Mucosa of gallbladder (tissue), 1 donor: ENCODE results near the gene NSUN2. TPM values are rescaled to one million over a fixed set of nuclear protein-coding genes. Genes with fewer than 3 reads are reported as not detected.

Experiments used
- DNase-seq: peaks from one replicate; pipeline ENCODE4 v3.0.0-alpha.2; 2020; ENCODE audit warnings: low spot score
- total RNA-seq: library from RNA; stranded (reverse); gene quantifications from one replicate; pipeline ENCODE4 v1.2.1, GENCODE V29; 2021
- donor health status: DM: no; HTN: no; CAD: no.

NSUN2 gene
- total RNA-seq, 1 donor from 2014 or later: 37.1 TPM

GRCh38 chr5:6604341-6604740 lies 28.5 kb downstream of the NSUN2 start:
- no peak for DNase-seq

DNA sequence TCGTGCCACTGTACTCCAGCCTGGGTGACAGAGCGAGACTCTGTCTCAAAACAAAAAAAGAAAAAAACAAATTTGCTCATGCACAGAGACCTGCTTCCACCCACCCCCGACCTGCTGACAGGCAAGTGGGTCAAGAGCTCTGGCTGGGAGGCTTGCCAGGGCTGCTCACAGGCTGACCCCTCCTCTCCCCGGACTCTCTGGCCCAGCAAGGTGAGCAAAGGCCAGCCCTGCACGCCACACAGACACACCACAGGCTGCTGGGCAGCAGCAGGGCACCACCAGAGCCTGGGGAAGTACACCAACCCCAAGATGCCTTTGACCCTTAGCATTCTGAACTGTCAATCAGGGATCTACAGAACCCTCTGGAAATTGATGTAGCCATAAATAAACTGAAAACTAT lies 29.2 kb downstream of the NSUN2 start:
- DNase-seq: no peak

DNA sequence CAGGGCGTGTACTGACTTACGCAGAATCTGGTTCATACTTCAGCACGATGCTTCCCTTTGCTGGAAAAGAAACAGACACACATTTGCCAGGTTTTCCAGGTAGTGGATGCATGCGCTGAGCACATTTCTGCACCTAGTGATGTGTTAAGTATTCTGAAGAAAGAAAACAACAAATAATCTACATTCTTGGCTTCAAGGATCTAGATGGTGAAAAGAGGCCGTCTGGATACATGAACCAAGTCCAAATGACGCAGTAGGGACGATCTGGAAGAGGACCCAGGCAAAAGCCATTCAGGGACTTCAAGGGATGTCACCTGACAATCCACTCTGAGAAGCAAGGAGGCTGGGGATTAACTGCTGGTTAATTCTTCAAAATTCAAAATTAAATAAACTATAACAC lies 30.4 kb downstream of the NSUN2 start:
- no peak for DNase-seq

DNA sequence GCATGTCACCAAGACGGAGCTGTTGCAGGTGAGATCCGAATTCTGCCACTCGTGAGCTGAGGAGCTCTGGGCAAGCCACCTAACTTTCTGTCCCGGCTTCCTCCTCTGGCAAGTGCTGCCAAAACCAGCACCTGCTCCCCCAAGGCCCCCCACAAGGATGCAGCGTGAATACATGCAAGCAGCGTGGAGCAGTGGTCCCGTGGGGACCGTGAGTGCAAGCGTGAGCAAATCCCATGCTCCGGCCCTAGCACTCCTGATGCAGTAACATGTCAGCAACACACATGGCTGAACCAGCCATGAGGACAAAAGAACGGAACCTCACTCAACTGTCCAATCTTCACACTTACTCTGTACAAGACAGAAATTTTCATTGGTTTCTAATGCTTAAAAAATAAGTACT lies 31.0 kb downstream of the NSUN2 start:
- DNase-seq: no peak

DNA sequence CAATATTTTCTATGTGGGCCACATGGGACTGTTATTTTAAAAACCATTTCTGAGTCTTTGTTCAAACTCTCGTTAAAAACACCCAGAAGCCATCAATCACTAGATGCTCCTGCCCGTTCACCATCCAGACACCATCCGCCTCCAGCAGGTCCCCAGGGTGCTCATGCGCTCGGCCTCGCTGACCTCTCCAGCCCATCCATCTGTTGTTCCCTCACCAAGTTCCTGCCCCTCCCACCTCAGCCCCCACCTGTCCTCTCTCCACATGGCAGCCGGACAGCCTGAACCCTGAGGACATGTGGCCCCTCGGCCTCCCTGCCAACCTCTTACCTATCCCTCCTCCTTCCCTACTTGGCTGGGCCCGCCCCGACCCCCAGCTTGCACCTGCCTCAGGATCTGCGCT lies 31.6 kb downstream of the NSUN2 start:
- no peak for DNase-seq

DNA sequence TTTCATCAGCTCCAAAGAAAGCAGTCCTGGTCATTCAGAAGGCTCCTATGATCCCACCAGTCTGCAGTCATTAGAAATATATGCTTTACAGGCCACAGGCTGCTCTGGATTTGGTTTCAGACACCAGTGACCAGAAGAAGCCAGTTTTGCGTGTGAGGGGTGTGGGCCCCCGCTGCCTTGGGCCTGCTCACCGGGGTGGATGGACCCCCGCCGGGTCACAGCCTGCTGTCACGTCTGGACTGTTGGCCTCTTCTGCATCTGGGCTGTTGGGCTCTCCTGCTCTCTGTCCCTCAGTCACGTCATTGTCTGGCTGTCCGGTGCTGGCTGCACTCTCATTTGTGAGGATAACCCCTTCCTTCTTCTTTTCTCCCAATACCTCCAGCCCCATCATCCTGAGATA lies 33.1 kb downstream of the NSUN2 start:
- DNase-seq: no peak

DNA sequence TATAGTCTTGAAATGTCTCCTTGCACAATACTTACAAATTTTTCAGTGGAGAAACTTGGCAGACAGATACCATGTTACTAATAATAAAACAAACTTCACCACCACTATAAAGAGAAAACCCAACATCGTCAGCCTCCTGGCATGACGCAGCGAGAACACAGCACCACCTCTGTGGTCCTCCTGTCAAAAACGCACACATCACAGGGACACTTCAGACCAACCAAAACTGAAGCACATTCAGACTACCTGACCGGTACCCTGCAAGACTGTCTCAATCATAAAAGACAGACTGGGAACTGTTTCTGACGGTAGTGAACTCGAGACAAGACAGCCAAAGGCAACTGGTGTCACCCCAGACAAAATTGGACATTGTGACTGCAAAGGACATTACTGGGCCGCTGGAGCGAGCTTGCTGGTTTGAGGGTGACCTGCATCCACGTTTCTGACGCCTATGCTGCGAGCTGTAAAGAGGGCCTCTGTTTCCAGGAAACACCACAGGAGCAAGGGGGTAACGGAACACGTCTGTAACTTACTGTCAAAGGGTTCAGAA lies 34.4 kb downstream of the NSUN2 start:
- no peak for DNase-seq

DNA sequence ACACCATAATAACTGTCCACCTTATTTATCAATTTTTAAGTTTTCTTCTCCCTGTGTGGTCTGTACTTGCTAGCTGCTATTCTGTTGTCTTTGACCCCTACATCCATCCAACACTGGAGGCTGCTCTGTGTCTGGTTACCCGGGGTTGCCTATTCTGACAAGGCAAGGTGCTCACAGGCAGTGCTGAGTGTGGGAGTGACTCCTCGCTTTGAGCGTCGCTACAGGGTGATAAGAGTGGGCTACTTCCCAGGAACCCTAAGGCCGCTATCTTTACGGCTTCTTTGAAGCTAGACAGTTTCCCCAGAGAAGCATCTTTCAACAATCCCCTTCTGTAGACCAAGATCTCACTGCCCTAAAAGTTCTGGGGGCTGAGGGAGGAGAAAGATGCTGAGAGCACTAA lies 35.3 kb downstream of the NSUN2 start:
- no peak for DNase-seq

DNA sequence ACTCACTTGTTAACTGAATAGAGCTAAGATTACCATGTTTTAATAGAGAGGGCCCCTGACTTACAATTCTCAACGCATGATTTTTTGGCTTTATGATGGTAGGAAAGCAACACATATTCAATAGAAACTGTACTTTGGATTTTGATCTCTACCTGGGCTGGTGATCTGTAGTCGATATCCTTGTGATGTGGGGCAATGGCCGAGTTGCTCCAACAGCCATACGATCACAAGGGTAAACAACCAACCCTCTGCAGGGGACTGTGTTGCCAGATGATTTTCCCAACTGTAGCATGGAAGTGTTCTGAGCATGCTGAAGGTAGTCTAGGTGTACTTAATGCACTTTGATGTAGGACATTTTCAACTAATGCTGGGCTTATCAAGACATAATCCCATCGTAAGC lies 36.5 kb downstream of the NSUN2 start:
- DNase-seq: no peak

DNA sequence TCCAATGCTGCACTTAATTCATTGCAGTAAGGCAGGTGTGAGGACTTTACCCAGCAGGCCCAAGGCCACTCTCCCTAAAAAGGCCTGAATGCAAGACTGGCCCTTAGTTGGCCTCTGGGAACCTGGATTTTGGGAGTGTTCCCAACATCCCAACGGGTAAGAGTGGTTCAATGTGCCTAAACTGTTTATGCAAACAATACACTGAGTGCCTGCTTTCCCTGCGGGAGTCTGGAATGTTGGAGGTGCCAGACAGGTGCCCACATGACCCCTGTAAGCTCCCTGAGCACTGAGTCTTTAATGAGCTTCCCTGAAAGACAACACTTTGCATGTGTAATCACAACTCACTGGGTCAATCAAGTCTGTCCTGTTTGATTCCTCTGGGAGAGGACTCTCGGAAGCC lies 37.4 kb downstream of the NSUN2 start:
- DNase-seq: no peak

DNA sequence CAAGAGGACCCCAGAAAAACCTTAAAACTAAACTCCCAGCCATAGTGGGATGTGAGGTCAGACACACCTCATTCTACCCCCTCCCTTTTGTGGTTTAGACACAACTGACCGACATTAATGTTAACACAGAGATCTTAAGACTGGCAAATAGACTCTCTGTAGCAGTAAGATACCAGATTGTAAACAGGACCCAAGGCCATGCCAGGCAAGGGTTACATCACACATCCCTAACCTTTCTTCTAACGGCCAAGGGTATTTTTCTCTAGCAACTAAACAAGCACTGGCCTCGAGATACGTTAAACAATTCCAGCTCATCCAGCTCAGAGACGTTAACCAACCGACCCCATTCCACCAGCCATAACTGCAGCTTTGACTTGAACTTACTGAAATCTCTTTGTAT lies 38.8 kb downstream of the NSUN2 start:
- DNase-seq: no peak

- DNase-seq: no peak
These were observed 39.5 kb downstream of the NSUN2 start for GRCh38 chr5:6593148-6594016.

DNA sequence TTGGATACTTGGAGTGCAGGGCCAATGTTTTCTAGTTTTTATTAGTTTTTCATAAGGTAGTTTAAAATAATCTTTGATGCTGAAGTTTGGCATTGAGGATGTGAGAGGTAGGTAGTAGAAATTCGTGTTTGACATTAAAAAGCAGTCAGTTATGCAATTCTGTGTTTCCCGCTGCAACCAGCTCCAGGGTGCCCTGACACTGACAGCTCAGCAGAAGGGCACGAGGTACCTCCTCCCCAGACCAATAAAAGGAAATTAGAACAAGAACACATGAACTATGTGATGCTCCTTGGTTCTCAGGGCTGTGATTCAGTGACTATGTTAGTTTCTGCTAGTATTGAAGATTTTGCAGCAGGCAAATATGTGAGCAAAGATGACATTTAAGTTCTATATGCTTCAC lies 40.2 kb downstream of the NSUN2 start:
- DNase-seq: no peak

- DNase-seq: no peak
These were observed 41.1 kb downstream of the NSUN2 start for GRCh38 chr5:6591671-6592288.

DNA sequence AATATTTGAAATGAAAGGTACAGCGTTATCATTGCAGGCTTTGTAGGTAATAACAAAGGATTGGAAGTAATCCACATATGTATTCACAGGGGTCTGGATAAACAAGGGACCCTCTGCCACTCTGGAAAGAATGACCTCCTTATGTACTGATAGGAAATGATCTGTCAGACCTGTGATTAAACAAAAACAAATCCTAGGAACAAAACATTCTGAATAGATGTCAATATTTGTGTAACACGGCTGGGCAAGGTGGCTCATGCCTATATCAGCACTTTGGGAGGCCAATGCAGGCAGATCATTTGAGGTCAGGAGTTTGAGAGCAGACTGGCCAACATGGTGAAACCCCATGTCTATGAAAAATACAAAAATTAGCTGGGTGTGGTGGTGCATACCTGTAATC lies 42.3 kb downstream of the NSUN2 start:
- DNase-seq: no peak

DNA sequence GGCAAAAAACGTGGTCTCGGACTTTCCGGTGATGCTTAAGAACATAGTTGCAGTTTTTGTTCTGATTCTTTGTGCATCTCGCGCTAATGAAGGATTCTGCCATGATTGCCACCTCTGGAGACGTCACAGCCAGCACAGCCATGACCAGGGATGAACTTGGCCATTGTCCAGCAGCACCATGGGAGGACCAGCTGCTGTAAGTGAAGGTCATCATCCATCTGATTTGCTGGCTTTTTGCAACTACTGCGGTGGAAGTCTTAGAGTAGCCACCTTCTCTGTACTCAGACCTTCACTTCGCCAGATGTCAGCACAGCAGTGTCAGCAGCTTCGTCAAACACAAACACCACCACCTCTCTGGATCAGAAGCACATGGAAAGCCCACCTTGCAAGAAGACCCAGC lies 45.7 kb downstream of the NSUN2 start:
- no peak for DNase-seq

DNA sequence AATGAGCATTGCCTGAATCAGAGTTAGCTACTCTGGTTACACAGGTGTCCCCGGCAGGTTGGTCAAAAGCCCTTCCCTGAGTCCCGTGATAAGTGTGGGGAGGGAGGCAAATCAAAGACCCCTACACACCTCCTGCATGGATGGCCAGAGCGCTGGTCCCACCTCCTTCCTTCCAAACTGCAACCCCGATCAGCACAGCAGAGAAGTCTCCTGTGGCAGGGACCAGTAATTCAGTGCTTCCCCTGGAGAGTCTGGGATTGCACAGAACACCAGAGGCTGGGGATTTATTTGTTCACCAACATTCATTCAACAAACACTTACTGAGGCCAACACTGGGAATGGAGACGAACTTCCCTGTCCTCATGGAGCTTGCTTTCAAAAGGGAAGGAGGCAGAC lies 46.2 kb downstream of the NSUN2 start:
- no peak for DNase-seq

DNA sequence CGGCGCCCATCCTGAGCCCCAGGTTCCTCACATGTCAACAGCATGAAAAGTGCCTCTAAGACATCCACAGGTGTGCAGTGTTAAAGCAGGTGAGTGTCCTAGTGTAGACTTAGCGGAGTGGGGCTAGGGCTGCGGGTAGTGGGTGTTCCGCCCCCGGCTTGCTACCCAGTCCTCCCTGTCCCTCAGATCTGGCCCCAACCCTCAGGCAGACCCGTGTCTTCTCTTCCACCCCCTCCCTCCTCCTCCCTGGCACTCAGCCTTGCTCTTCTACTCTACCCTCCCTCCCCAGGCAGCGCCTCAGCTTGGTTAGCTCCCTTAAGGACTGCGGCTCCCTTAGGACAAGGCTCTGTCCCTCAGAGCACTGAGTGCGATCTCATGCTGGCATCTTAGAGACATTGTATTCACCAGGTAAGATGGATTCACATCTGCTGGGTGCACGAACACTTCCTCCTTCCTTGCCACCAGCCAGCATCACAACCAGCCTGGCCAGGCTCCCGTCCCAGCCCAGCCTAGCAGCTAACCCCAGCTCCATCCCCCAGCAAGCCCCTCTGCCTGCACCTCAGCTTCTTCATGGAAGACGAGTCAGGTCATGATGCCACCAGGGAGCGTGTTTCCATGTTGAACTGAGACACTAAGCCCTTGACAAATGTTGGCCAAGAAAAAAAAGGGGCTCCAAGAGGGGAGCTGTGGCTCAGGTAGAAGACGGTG lies 46.8 kb downstream of the NSUN2 start:
- DNase-seq: no peak

GRCh38 chr5:6585168-6585567 lies 47.7 kb downstream of the NSUN2 start:
- DNase-seq: no peak

DNA sequence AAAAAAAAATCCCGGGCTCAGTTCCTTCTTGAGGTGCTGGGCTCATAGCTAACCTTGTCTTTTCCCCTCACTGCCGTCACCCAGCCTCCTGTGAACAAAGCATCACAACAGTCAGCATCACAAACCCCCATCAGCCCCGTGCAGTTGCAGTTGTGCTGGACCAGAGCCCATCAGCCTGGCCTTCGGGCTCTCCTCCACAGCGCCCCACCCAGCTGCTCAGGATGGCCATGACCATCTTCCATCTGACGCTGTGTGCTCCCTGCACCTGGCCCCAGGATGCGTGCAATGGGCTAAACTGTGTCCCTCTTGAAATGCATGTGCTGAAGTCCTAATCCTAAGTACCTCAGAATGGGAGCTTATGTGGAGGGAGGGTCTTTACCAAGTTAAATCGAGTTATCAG lies 48.1 kb downstream of the NSUN2 start:
- no peak for DNase-seq

DNA sequence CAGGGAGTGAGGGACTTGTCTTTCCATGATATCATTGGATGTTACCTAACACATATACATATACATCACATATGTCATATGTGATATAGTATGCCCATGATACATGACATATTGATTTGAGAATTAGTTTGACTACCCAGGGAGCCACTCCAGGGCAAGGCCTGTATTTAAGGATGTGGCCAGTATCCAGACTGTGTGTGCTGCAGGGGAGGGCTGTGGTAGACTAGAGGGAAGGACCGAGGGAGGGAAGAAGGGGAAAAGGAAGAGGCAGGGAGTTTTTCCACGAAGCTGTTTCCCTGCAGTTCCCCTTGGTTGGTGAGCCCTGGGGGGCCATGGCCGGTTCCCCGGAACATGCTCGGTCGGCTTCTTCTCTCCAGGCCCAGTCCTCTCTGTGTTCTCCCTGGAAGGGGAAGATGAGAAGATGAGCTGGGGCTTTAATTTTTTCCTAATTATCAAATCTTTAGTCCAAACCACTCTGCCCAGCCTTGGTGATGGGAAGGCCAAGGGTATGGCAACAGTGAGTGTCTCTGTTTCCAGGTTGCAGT lies 48.7 kb downstream of the NSUN2 start:
- no peak for DNase-seq
